HG03103 (cell line): Measurements from ENCODE around the gene TIAM1.

Experiments
- ATAC-seq: cut with Tn5 transposase; IDR thresholded peaks from one replicate; pipeline ENCODE4 v1.9.1; 2021; ENCODE audit warnings: low read depth; ENCODE audit not compliant: unreplicated experiment

TIAM1 gene

DNA sequence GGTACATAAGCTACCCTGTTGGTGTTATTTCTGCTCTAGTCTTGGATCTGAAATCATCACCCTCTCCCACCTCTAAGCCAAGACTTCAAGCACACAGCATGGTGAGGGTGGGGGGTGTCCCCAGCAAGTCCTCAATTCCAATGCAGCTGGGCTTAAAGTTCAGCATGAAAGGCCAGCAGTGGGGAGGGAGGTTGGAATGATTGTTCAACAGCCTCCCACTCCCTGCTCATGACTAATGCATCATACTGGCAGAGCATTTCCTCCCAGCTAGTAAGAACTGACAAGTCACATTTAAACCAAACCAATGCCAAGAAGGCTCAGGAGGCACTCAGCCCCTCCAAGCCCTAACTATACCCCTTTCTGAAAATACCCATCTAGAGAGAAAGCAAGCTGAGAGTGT lies 50.1 kb downstream of the TIAM1 start:
- ATAC-seq, result no peak

GRCh38 chr21:31290765-31291164 lies 53.3 kb downstream of the TIAM1 start:
- ATAC-seq, result no peak

GRCh38 chr21:31289702-31290101 lies 54.4 kb downstream of the TIAM1 start:
- no peak for ATAC-seq

- ATAC-seq, result no peak
Observed at GRCh38 chr21:31288191-31288590, 55.9 kb downstream of the TIAM1 start.

GRCh38 chr21:31287201-31287600 lies 56.9 kb downstream of the TIAM1 start:
- no peak for ATAC-seq

GRCh38 chr21:31286621-31287020 lies 57.4 kb downstream of the TIAM1 start:
- no peak for ATAC-seq

DNA sequence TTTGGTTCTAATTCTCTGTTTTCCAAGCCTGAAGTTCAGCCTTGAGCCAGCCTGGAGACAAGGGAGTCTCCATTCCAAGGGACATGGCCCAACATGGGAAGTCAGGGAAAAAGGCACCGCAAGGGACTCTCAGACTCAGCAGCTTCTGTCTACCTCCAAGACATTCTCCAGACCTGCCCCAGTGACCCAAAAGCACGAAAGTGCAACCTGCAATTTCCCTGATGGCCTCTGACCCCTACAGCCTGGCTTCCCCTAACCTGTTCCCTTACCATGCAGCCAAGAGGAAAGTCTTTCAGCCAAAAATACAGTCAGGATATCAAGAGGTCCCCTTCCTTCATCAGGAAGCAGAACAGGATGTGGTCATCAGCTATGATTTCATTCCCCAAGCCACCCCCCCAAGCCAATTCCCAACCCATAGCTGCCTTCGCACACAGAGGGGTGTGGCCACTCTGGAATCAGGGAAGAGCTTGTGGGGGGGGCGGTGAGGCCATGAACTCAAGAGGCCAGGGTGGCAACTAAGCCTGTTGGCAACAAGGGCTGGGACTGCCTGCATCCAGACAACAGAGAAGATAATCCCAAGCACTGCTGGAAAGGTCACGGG lies 59.2 kb downstream of the TIAM1 start:
- no peak for ATAC-seq

DNA sequence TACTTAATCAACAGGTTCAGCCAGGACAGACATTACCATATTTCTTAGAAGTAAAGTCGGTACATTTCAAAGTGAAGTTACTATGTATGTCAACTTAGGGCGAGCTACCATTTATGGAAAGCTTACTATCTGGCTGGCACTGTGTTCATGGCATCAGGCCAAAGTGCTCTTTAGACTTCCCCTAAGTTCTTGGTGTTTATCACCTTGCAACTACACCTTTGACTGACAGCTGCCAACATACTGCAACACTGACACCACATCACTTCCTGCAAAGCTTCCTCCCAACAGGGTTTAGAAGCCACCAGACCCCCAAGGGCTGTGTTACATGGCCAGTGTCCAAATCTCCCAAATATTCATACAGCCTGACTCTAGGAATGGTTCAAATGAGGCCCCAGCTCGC lies 61.0 kb downstream of the TIAM1 start:
- ATAC-seq, result no peak

GRCh38 chr21:31282095-31282709 lies 61.9 kb downstream of the TIAM1 start:
- ATAC-seq, result no peak

DNA sequence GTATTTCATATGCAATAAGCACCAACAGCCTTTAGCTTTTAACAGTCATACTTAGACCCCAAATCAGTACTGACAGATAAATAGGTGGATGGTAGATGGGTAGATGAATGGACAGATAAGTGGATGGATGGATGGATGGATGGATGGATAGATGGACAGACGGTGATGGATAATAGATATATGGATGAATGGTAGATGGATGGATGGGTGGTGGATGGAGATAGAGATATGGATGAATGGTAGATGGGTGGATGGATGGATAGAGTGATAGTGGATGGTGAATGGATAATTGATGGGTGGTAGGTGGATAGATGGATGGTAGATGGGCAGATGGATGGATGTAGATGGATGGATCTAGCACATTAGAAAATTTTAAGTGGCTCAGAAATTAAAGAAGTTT lies 62.5 kb downstream of the TIAM1 start:
- ATAC-seq, result no peak

GRCh38 chr21:31279986-31280385 lies 64.1 kb downstream of the TIAM1 start:
- ATAC-seq, result no peak

- no peak for ATAC-seq
Observed at GRCh38 chr21:31279214-31279613, 64.8 kb downstream of the TIAM1 start.

GRCh38 chr21:31278511-31279130 lies 65.4 kb downstream of the TIAM1 start:
- no peak for ATAC-seq

DNA sequence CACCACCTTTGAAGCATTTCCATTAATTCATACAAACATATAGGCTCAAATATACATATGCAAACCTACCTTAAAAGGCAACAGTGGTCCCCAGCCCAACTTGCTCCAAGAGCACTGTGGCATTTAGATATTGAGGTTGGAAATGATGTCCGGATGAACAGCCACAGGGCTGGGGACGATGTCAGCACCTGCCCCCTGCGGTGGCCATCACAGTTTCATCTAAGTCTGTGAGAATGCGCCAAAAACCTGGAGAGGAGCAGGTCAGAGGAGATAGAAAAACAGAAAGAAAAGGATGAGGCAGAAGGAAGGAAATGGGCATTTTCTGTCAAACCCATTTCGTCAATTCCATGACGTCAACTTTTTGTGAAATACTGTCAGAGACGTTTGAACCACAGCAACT lies 67.4 kb downstream of the TIAM1 start:
- ATAC-seq, result no peak

- ATAC-seq, result no peak
Observed at GRCh38 chr21:31275901-31276300, 68.2 kb downstream of the TIAM1 start.

DNA sequence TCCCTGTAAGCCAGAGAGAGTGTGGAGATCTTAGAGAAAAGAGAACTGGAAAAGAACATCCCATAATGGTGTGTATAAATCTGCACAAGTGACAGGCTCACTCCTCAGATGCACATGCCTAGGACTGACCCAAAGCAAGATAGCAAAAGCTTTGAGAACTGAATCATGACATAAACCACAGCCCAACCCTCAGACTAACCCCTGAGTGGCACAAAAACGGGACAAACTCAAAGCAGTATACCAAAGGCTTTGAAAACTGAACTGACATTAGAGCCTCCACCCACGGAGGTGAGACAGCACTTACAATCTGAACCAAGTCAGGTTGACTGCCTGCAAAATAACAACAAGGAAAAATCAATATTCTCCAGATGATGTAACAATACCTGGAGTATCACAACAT lies 70.8 kb downstream of the TIAM1 start:
- ATAC-seq, result no peak

DNA sequence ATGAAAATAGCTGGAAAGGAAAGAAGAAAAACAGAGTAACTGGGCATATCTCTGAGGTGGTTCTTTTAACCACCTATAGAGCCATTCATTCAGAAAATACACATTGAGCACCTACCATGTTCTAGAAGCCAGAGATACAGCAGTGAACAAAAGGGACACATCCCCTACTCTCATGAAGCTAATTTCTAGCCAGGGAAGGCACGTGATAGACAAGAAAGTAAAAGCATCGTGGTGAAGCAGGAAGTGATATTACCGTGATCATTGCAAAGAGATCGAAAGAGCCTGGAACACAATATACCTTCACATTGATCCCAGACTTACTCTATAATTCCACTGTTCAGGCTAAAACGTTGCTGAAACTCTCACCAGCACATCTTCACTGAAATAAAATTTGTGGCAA lies 76.0 kb downstream of the TIAM1 start:
- no peak for ATAC-seq

DNA sequence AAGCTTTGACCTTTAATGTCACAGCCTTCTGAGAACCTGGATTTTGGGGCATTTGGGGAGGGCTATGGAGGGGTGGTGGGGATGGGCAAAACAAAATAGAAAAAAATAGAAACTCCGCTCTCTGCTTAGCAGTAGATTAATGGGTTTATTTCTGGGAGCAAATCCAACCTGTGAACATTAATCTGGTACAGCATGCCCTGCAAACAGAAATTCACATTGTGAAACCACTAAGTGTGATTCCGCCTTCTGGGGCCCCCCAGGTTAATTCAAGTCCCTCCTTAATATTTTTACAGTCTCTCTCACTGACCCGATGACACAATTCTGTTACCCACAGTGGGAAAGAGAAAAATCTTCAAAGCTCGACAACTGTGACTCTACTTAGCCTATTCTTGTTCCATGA lies 76.4 kb downstream of the TIAM1 start:
- ATAC-seq, result no peak

DNA sequence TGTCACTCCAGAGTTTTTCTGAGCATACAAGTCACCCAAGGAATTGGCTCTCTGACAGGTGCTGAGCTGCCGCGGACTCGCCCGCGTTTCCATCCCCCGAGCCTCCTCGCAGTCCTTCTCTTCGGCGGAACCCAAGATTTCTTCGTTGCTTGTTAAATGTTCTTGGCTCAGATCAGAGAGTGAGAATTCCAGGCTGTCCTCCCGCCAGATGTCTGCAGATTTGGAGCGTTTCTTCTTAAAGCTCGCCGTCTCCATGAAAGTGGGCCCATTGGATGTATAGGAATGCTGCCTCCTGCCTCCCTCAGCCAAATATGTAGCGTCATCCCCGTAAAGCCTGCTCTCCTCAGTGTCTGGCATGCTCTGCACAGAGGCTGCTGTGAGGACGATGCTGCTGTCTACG lies 77.8 kb downstream of the TIAM1 start:
- ATAC-seq, result no peak

GRCh38 chr21:31265366-31266013 lies 78.6 kb downstream of the TIAM1 start:
- no peak for ATAC-seq

- no peak for ATAC-seq
Observed at GRCh38 chr21:31264574-31264973, 79.5 kb downstream of the TIAM1 start.

- ATAC-seq, result no peak
Observed at GRCh38 chr21:31262728-31263127, 81.3 kb downstream of the TIAM1 start.
